IPS-11a (cell line): ENCODE data around the gene RTN4RL1.

ENCODE experiments used
- H3K4me3 ChIP-seq: one replicate; pipeline ENCODE4 v1.5.1; 2013; ENCODE audit warnings: low read depth, low read length, control low read depth

Gene RTN4RL1

GRCh38 chr17:1956134-1956533, 69.0 kb downstream of the RTN4RL1 start:
- no peak overlapping the region for H3K4me3 ChIP-seq

GRCh38 chr17:1953831-1954230, 71.3 kb downstream of the RTN4RL1 start:
- no peak overlapping the region for H3K4me3 ChIP-seq

GRCh38 chr17:1951920-1952319, 73.2 kb downstream of the RTN4RL1 start:
- no peak overlapping the region for H3K4me3 ChIP-seq

- H3K4me3 ChIP-seq = no peak overlapping the region
Observed at GRCh38 chr17:1949754-1950153, 75.4 kb downstream of the RTN4RL1 start.

GRCh38 chr17:1948517-1948825, 76.7 kb downstream of the RTN4RL1 start:
- H3K4me3 ChIP-seq = no peak overlapping the region

GRCh38 chr17:1947743-1948516, 77.2 kb downstream of the RTN4RL1 start:
- H3K4me3 ChIP-seq = no peak overlapping the region

- H3K4me3 ChIP-seq = no peak overlapping the region
Observed at GRCh38 chr17:1947229-1947742, 77.8 kb downstream of the RTN4RL1 start.

- no peak overlapping the region for H3K4me3 ChIP-seq
Observed at GRCh38 chr17:1946021-1946932, 78.9 kb downstream of the RTN4RL1 start.

GRCh38 chr17:1945621-1946020, 79.5 kb downstream of the RTN4RL1 start:
- H3K4me3 ChIP-seq = no peak overlapping the region

GRCh38 chr17:1943436-1943831, 81.7 kb downstream of the RTN4RL1 start:
- no peak overlapping the region for H3K4me3 ChIP-seq

GRCh38 chr17:1942666-1943435, 82.3 kb downstream of the RTN4RL1 start:
- H3K4me3 ChIP-seq = no peak overlapping the region

GRCh38 chr17:1942066-1942365, 83.1 kb downstream of the RTN4RL1 start:
- no peak overlapping the region for H3K4me3 ChIP-seq

- no peak overlapping the region for H3K4me3 ChIP-seq
Observed at GRCh38 chr17:1941272-1942065, 83.7 kb downstream of the RTN4RL1 start.

GRCh38 chr17:1940810-1941185, 84.3 kb downstream of the RTN4RL1 start:
- no peak overlapping the region for H3K4me3 ChIP-seq

- H3K4me3 ChIP-seq = no peak overlapping the region
Observed at GRCh38 chr17:1939981-1940809, 84.9 kb downstream of the RTN4RL1 start.

GRCh38 chr17:1937461-1937860, 87.7 kb downstream of the RTN4RL1 start:
- H3K4me3 ChIP-seq = no peak overlapping the region

- H3K4me3 ChIP-seq = no peak overlapping the region
Observed at GRCh38 chr17:1936766-1937165, 88.4 kb downstream of the RTN4RL1 start.

GRCh38 chr17:1934901-1935300, 90.2 kb downstream of the RTN4RL1 start:
- no peak overlapping the region for H3K4me3 ChIP-seq

- H3K4me3 ChIP-seq = no peak overlapping the region
Observed at GRCh38 chr17:1933875-1934715, 91.0 kb downstream of the RTN4RL1 start.
